PC-9 (cell line): Measurements from ENCODE around the gene STRN4. TPM values are rescaled to one million over a fixed set of nuclear protein-coding genes. Genes with fewer than 3 reads are reported as not detected.
A peak's percentile ranks its signal among the peaks of the same experiment; 100 is the strongest.

Experiments
- BruUV-seq: library from RNA; stranded (reverse); fragments of 400-500 nt; replicated peaks from 2 replicates; lab custom pipeline; 2021; lab: Mats Ljungman, UMichigan
- CTCF ChIA-PET: fragments of 300-600 bp; sonication (Branson Sonifier 250); formaldehyde crosslinking; loops from one replicate; lab custom pipeline; 2022; ENCODE audit warnings: antibody characterized with exemption; lab: Charles Lee
- POLR2A ChIA-PET: fragments of 300-600 bp; sonication (Branson Sonifier 250); formaldehyde crosslinking; loops from one replicate; lab custom pipeline; 2022; ENCODE audit warnings: antibody characterized with exemption; ENCODE audit not compliant: unreplicated experiment; lab: Charles Lee
- DNase-seq, 2 experiments: peaks; one replicate each; pipeline versions ENCODE4 v3.0.0 to v3.0.0-alpha.2; 2015 to 2022; ENCODE audit warnings: mixed read lengths in 1 of 2
- H2AFZ ChIP-seq: fragments of 200-600 bp; sonication (generic); 2 replicates; pipeline ENCODE4 v1.8.1; 2017; ENCODE audit warnings: antibody characterized with exemption
- H3F3A ChIP-seq: fragments of 200-600 bp; sonication (generic); 2 replicates; pipeline ENCODE4 v1.8.1; 2017; ENCODE audit warnings: antibody characterized with exemption, mild to moderate bottlenecking, low read depth; ENCODE audit not compliant: insufficient read depth
- H3K27ac ChIP-seq: fragments of 200-600 bp; sonication (generic); 2 replicates; pipeline ENCODE4 v1.6.1; 2016; ENCODE audit warnings: mixed run types
- H3K27me3 ChIP-seq: fragments of 200-600 bp; sonication (generic); 2 replicates; pipeline ENCODE4 v1.6.1; 2016; ENCODE audit warnings: low read depth, mixed run types; ENCODE audit not compliant: insufficient read depth
- H3K36me3 ChIP-seq: fragments of 200-600 bp; sonication (generic); 2 replicates; pipeline ENCODE4 v1.6.1; 2016; ENCODE audit warnings: low read depth, mixed run types
- H3K4me1 ChIP-seq: fragments of 200-600 bp; sonication (generic); replicated peaks from 2 replicates; pipeline ENCODE4 v1.6.1; 2016; ENCODE audit warnings: mixed run types; ENCODE audit not compliant: insufficient read depth
- H3K4me2 ChIP-seq: fragments of 200-600 bp; sonication (generic); 2 replicates; pipeline ENCODE4 v1.6.1; 2017; ENCODE audit warnings: mixed run types
- H3K4me3 ChIP-seq: fragments of 200-600 bp; sonication (generic); 2 replicates; pipeline ENCODE4 v1.6.1; 2016; ENCODE audit warnings: mixed run types
- H3K79me2 ChIP-seq: fragments of 200-600 bp; sonication (generic); 2 replicates; pipeline ENCODE4 v1.6.1; 2017; ENCODE audit warnings: low read depth, mixed run types
- H3K9me2 ChIP-seq: fragments of 200-600 bp; sonication (generic); 2 replicates; pipeline ENCODE4 v1.8.1; 2017; ENCODE audit warnings: mild to moderate bottlenecking; ENCODE audit not compliant: insufficient read depth
- H3K9me3 ChIP-seq: fragments of 200-600 bp; sonication (generic); 2 replicates; pipeline ENCODE4 v1.8.1; 2016; ENCODE audit warnings: low read depth; ENCODE audit not compliant: insufficient read depth
- H4K20me1 ChIP-seq: fragments of 200-600 bp; sonication (generic); 2 replicates; pipeline ENCODE4 v1.8.1; 2017; ENCODE audit not compliant: insufficient read depth
- CTCF ChIP-seq: fragments of 200-600 bp; sonication (generic); conservative IDR thresholded peaks from 2 replicates; pipeline ENCODE4 v1.6.1; 2017; ENCODE audit warnings: mixed run types, antibody characterized with exemption, mild to moderate bottlenecking, moderate library complexity
- EZH2 ChIP-seq: fragments of 200-600 bp; sonication (generic); IDR thresholded peaks from 2 replicates; pipeline ENCODE4 v1.8.0; 2017; ENCODE audit warnings: antibody characterized with exemption, low read depth
- intact Hi-C: fragments of 100-400 bp; cut with micrococcal nuclease; formaldehyde crosslinking; loops from one replicate; pipeline ENCODE4 v1.10.0; 2022; ENCODE audit not compliant: unreplicated experiment
- microRNA-seq: library from miRNA; unstranded; fragments of <30 nt; microRNA quantifications from one replicate; pipeline ENCODE4 v1.2.0, GENCODE V29; 2021; ENCODE audit warnings: borderline number of aligned reads, borderline replicate concordance
- total RNA-seq: library from RNA; stranded (reverse); gene quantifications from 2 replicates; pipeline ENCODE4 v1.2.3, GENCODE V29; 2021

The STRN4 gene
- total RNA-seq, 1 experiment from 2014 or later: 93.3 TPM

GRCh38 chr19:46674416-46675178 lies 71.7 kb downstream of the STRN4 start:
- no peaks in the 10 kb centered on the region for H3K27me3 ChIP-seq
- peaks cover 9% of the 10 kb centered on the region for H3F3A ChIP-seq
- ChIA-PET POLR2A (no interaction called here), CTCF (no interaction called here)
- H2AFZ ChIP-seq: no peak overlapping the region
- H3K36me3 ChIP-seq: peaks cover 17% of the 10 kb centered on the region
- H3K27ac ChIP-seq: no peak overlapping the region
- TF ChIP-seq CTCF (no peak), EZH2 (no peak)
- intact Hi-C loops: no loop called here
- H4K20me1 ChIP-seq: peaks cover 10% of the 10 kb centered on the region; the same call in 1 of the 2 replicates
- no peak for DNase-seq
- BruUV-seq: no TSS peak
- no peaks in the 10 kb centered on the region for H3K79me2 ChIP-seq
- H3K9me2 ChIP-seq: no peaks in the 10 kb centered on the region
- H3K4me3 ChIP-seq: no peak overlapping the region
- no peak overlapping the region for H3K4me2 ChIP-seq
- H3K4me1 ChIP-seq: no peaks in the 10 kb centered on the region
- H3K9me3 ChIP-seq: no peaks in the 10 kb centered on the region

GRCh38 chr19:46670813-46671212 lies 75.4 kb downstream of the STRN4 start:
- Histone ChIP-seq H3K27ac (no peak overlapping the region), H3K9me2 (no peaks in the 10 kb centered on the region), H3K36me3 (no peaks in the 10 kb centered on the region), H4K20me1 (no peaks in the 10 kb centered on the region), H3F3A (peaks cover 9% of the 10 kb centered on the region), H3K9me3 (no peaks in the 10 kb centered on the region), H3K4me1 (no peaks in the 10 kb centered on the region), H3K4me3 (no peak overlapping the region), H2AFZ (no peak overlapping the region), H3K4me2 (no peak overlapping the region), H3K27me3 (no peaks in the 10 kb centered on the region), H3K79me2 (no peaks in the 10 kb centered on the region)
- no TSS peak for BruUV-seq
- ChIA-PET CTCF (no interaction called here), POLR2A (no interaction called here)
- TF ChIP-seq EZH2: no peak
- TF ChIP-seq CTCF: no peak
- intact Hi-C loops: no loop called here
- DNase-seq: no peak

Small RNA genes within 50 kb of the gene (microRNA-seq; reads per million reads assigned to microRNA genes)
- 9.4 reads per million, percentile 16 among the genes with 10 or more reads in this experiment for gene MIR320E

Other genes with a start within 250 kb of the STRN4 start
- 211 and 239 TPM in 2 replicates for gene CALM3, start 145.1 kb downstream of the STRN4 start, total RNA-seq
- 0.28 TPM in 1 of 2 replicates, not detected in the other for gene PTGIR, start 121.4 kb downstream of the STRN4 start, total RNA-seq
- not detected in 2 replicates for gene GNG8, start 110.2 kb downstream of the STRN4 start, total RNA-seq
- 0.13 TPM in 1 of 2 replicates, not detected in the other for gene DACT3, start 85.3 kb downstream of the STRN4 start, total RNA-seq
- gene PRKD2, start 29.3 kb downstream of the STRN4 start, total RNA-seq: 88.5 and 97.8 TPM in 2 replicates
- gene FKRP, start 393 bp downstream of the STRN4 start, total RNA-seq: 7.6 and 10.6 TPM in 2 replicates
- 218 and 264 TPM in 2 replicates for gene SLC1A5, start 42.1 kb upstream of the STRN4 start, total RNA-seq
- 332 and 411 TPM in 2 replicates for gene AP2S1, start 104.4 kb upstream of the STRN4 start, total RNA-seq
- 87.8 and 104 TPM in 2 replicates for gene ARHGAP35, start 114.5 kb upstream of the STRN4 start, total RNA-seq